Ramos (cell line): ENCODE data around the gene EDDM3A.

Source experiments
- in situ Hi-C: fragments of 300-500 bp; cut with MboI; formaldehyde crosslinking; loops from one replicate; pipeline ENCODE4 v1.14.3; 2022; ENCODE audit warnings: low sequenced_read_pairs; ENCODE audit not compliant: unreplicated experiment

EDDM3A gene

DNA sequence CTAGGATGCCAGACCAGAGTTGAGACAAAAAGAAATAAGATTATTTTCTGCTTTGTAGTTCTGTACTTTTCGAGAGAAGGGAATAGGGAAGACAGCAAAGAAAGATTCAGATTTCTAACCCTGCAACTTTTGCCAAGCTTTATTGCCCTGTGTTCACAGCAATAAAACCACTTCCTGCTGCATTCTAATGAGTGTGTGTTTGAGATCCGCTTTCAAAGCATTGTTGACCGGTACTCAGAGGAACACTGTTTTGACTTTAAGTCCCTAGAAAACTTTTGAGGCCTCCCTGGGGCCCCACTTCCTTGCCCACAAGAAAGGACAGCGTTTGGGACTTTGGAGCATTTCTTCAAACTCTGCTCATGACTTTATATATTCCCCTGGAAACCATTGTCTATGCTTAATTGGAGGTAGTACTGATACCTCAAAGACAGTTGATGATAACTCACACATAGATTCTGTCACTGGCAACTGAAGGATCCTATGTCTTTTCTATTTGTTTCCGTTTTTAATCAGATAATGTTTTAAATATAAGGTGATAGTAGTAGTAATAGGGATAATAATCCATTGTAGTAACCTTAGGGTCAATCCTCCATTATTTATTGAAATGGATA lies 36.7 kb downstream of the EDDM3A start:
- in situ Hi-C loops: no loop called here

DNA sequence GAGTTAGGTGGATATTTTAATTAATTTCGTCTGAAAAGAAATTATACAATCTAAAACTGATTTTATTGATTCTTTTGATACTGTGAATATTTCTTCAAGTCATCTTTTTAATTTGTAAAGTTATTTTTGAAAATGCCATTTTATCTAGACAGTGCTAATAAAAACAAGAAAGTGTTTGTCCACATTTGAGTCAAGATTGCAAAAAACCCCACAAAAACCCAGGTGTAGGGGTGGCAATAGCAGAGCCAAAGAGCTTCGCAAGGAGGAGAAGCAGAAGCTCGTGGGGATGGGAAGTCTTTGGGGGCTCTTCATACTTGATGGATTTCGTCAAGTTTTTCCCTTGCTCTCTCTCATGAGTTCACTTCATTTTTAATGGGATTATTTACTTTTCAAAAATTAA lies 41.3 kb downstream of the EDDM3A start:
- in situ Hi-C loops: no loop called here

DNA sequence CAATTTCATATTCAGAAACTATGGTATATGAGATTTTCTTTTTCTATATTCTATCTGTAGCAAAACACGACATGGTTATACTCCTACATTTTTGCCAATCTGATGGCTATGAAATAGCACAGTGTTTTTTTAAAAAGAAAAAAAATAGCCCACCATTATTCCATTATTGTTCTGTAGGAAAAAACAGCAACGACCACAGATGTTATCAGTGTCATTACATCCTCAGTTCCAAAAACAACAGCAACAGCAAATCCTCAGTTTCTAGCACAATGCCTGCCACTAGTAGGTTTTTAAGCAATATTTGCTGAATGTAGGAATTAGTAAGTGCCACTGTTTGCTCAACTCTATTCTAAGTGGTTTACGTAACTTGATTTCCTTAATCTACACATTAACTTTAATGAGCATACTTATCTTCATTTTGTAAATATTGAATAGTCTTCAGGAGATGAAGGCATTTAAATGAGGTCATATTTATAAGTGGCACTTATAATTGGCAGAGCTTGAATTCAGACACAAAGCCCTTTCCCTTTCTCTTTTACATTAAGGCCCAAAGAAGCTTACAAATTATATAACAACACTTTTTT lies 43.6 kb downstream of the EDDM3A start:
- in situ Hi-C loops: no loop called here

GRCh38 chr14:20790464-20791116 lies 44.9 kb downstream of the EDDM3A start:
- in situ Hi-C loops: no loop called here

GRCh38 chr14:20791187-20791586 lies 45.5 kb downstream of the EDDM3A start:
- in situ Hi-C loops: no loop called here

DNA sequence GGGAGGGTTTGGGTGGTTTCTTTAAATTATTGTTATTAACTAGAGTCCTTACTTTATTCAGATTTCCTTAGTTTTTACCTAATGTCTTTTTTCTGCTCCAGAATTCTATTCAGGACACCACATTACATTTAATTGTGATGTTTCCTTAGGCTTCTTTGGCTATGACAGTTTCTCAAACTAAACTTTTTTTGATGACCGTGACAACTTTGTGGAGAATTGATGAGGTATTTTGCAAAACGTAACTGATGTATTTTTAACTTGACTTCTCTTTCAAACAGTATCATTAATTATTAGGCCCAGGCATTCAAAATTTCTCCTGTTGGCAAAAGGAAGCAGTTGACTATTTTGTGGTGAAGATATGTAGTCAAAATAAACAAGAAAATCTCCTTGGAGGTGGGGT lies 45.9 kb downstream of the EDDM3A start:
- in situ Hi-C loops: no loop called here

- in situ Hi-C loops: no loop called here
Measured at GRCh38 chr14:20792556-20792955, 46.9 kb downstream of the EDDM3A start.

DNA sequence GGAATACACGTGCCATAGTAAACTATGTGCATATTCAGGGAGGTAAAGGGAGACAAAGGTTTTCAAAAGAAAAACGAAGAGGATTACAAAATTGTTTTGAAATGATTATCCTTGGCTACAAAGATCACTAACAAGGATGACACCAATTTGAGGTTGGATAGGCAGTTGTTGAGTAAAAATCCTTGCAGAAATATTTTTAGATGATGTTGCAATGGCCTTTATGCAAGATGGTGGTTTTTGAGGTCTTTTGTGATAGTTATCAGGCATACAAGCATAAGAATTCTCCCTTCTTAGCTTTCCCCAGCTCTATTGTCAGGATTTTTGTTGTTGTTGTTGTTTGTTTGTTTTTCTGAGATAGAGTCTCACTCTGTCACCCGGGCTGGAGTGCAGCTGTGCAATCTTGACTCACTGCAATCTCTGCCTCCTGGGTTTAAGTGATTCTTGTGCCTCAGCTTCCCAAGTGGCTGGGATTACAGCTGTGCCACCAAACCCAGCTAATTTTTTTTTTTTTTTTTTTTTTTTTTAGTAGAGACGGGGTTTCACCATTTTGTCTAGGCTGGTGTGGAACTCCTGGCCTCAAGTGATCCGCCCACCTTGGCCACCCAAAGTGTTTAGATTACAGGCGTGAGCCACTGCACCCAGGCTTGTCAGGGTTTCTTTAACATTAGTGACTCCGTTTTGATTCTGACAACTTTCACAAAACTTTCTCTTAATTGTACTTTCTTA lies 49.1 kb downstream of the EDDM3A start:
- in situ Hi-C loops: no loop called here

GRCh38 chr14:20797164-20797563 lies 51.5 kb downstream of the EDDM3A start:
- in situ Hi-C loops: no loop called here
